Measurements from ENCODE around the gene C11orf68.
A peak's percentile ranks its signal among the peaks of the same experiment; 100 is the strongest.

GRCh38 chr11:65891219-65892136 lies 27.4 kb downstream of the C11orf68 start:
- TF ChIP-seq POLR2AphosphoS5 (IDR thresholded peaks at IDR 0.05), result peak; percentile 80 to 89 (median 83)
- TF ChIP-seq, protein P1, sequence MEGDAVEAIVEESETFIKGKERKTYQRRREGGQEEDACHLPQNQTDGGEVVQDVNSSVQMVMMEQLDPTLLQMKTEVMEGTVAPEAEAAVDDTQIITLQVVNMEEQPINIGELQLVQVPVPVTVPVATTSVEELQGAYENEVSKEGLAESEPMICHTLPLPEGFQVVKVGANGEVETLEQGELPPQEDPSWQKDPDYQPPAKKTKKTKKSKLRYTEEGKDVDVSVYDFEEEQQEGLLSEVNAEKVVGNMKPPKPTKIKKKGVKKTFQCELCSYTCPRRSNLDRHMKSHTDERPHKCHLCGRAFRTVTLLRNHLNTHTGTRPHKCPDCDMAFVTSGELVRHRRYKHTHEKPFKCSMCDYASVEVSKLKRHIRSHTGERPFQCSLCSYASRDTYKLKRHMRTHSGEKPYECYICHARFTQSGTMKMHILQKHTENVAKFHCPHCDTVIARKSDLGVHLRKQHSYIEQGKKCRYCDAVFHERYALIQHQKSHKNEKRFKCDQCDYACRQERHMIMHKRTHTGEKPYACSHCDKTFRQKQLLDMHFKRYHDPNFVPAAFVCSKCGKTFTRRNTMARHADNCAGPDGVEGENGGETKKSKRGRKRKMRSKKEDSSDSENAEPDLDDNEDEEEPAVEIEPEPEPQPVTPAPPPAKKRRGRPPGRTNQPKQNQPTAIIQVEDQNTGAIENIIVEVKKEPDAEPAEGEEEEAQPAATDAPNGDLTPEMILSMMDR (IDR thresholded peaks at IDR 0.05 in 8 of 11, conservative IDR thresholded peaks at IDR 0.05 in 3 of 11), result peak in 8 of 11 experiments; percentile 13 to 48 (median 29)
